BJ (cell line): ENCODE measurements around the gene ATP5MC3. TPM values are rescaled to one million over a fixed set of nuclear protein-coding genes. Genes with fewer than 3 reads are reported as not detected.

Experiments used
- CTCF ChIA-PET: fragments of 350-600 bp; formaldehyde crosslinking; extraction: SDS; loops from one replicate; lab custom pipeline; 2021; ENCODE audit warnings: antibody characterized with exemption, inconsistent platforms; lab: Yijun Ruan, JAX
- POLR2A ChIA-PET: fragments of 300-600 bp; sonication (Branson Sonifier 250); formaldehyde crosslinking; extraction: SDS; loops from one replicate; lab custom pipeline; 2021; ENCODE audit warnings: antibody characterized with exemption; lab: Charles Lee
- DNase-seq: peaks from one replicate; pipeline ENCODE4 v3.0.0-alpha.2; 2011; ENCODE audit warnings: low read depth
- H3K27me3 ChIP-seq: 2 replicates; pipeline ENCODE4 v1.6.0; 2011; ENCODE audit warnings: low read length; ENCODE audit not compliant: control insufficient read depth, insufficient read depth
- H3K36me3 ChIP-seq: 2 replicates; pipeline ENCODE4 v1.5.1; 2011; ENCODE audit warnings: low read length; ENCODE audit not compliant: control insufficient read depth, insufficient read depth
- H3K4me3 ChIP-seq: 2 replicates; pipeline ENCODE4 v1.5.1; 2011; ENCODE audit warnings: low read depth, mild to moderate bottlenecking, control low read depth, low read length
- polyA plus RNA-seq: library from polyadenylated mRNA; depleted of rRNA; stranded (reverse); fragments of >200 nt; gene quantifications from 2 replicates; pipeline ENCODE4 v1.2.3, GENCODE V29; 2011
- TF ChIP-seq, protein P1 (sequence below): IDR thresholded peaks from 2 replicates; pipeline ENCODE4 v1.5.1; 2011; ENCODE audit warnings: low read depth, mild to moderate bottlenecking, control low read depth, inconsistent platforms, low read length, moderate library complexity; ENCODE audit not compliant: insufficient read depth

ATP5MC3 gene
- polyA plus RNA-seq, 1 experiment, result 202 TPM

DNA sequence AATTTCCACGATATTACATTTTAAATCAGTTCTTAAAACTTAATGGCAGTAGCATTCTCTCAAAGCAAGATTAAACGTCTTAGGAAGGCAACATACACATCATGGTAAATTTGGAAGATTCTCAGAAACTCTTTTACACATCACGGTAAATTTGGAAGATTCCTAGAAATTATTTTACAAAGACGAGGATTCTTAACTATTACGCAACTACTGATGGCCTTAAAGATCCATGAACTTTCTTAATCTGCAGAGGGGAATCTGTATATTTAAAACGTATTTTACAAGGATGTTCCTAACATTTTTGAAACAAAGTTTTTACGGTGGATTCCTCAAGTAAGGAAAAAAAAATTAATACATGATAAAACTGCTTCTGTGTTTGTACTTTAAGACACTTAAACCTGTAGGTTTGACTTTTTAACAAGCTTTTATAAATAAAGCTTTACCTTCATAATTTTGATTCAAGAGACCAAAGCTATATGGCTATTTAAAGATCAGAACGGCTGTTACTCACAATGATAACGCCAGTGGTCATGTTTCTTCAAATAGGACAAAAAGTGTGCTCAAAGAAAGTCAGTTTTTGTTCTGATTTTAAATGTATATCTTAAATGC is 15.2 kb downstream of the ATP5MC3 start:
- TF ChIP-seq, protein P1, sequence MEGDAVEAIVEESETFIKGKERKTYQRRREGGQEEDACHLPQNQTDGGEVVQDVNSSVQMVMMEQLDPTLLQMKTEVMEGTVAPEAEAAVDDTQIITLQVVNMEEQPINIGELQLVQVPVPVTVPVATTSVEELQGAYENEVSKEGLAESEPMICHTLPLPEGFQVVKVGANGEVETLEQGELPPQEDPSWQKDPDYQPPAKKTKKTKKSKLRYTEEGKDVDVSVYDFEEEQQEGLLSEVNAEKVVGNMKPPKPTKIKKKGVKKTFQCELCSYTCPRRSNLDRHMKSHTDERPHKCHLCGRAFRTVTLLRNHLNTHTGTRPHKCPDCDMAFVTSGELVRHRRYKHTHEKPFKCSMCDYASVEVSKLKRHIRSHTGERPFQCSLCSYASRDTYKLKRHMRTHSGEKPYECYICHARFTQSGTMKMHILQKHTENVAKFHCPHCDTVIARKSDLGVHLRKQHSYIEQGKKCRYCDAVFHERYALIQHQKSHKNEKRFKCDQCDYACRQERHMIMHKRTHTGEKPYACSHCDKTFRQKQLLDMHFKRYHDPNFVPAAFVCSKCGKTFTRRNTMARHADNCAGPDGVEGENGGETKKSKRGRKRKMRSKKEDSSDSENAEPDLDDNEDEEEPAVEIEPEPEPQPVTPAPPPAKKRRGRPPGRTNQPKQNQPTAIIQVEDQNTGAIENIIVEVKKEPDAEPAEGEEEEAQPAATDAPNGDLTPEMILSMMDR, result no peak
- ChIA-PET CTCF (interaction anchor here (1.1 kb wide), 1 partner anchor 38 kb away, joined by 3 read pairs; no protein-coding TSS in a partner anchor), POLR2A (no interaction called here)
- Histone ChIP-seq H3K36me3 (no peaks in the 10 kb centered on the region), H3K27me3 (no peaks in the 10 kb centered on the region), H3K4me3 (peak overlapping the region; percentile 100)
- no peak for DNase-seq

DNA sequence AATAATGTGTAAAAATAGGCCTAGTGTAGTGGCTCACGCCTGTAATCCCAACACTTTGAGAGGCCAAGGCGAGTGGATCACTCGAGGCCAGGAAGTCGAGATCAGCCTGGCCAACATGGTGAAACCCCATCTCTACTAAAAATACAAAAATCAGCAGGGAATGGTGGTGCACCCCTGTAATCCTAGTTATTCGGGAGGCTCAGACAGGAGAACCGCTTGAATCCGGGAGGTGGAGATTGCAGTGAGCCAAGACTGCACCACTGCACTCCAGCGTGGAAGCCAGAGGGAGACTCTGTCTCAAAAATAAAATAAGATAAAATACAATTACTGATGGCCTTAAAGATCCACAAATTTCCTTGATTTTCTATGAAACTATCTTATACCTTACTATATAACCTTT is 17.3 kb downstream of the ATP5MC3 start:
- TF ChIP-seq, protein P1, result no peak
- Histone ChIP-seq H3K36me3 (no peaks in the 10 kb centered on the region), H3K4me3 (no peak overlapping the region), H3K27me3 (no peaks in the 10 kb centered on the region)
- CTCF ChIA-PET, result interaction anchor here (0.6 kb wide), 1 partner anchor 172 kb away, joined by 3 read pairs; no protein-coding TSS in a partner anchor
- no peak for DNase-seq
- POLR2A ChIA-PET, result no interaction called here

DNA sequence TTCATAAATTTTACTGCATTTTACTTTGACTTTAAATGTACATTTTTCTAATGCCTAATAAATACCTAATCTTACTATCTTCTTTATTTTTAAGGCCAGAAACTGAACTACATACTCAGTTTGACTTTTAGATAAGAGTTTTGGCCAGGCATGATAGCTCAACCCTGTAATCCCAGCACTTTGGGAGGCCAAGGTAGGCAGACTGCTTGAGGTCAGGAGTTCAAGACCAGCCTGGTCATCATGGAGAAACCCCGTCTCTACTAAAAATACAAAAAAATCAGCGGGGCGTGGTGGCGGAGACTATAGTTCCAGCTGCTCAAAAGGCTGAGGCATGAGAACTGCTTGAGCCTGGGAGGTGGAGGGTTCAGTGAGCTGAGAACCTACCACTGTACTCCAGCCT is 22.6 kb downstream of the ATP5MC3 start:
- Histone ChIP-seq H3K27me3 (no peaks in the 10 kb centered on the region), H3K36me3 (no peaks in the 10 kb centered on the region), H3K4me3 (no peak overlapping the region)
- no peak for DNase-seq
- TF ChIP-seq, protein P1, result no peak
- ChIA-PET CTCF (interaction anchor here (0.7 to 1.2 kb wide), 2 partner anchors 9 to 16 kb away, joined by 3 to 5 read pairs; no protein-coding TSS in a partner anchor), POLR2A (no interaction called here)

DNA sequence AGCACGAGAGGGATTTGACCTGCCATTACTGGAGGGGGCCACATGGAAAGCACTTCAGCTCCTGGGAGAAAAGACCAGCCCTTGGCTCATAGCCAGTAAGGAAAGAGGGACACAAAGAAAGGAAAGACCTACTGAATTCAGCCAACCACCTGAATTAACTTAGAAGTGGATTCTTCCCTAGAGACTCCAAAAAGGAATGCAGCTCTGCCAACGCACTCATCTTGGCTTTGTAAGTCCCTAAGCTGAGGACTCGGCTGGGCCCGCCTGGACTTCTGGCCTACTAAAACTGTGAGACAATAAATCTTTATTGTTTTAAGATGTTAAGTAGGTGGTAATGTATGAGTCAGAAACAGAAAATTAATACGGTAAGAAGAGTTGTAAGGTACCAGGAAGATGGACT is 25.0 kb downstream of the ATP5MC3 start:
- POLR2A ChIA-PET, result no interaction called here
- DNase-seq, result no peak
- Histone ChIP-seq H3K27me3 (no peaks in the 10 kb centered on the region), H3K4me3 (no peak overlapping the region), H3K36me3 (no peaks in the 10 kb centered on the region)
- CTCF ChIA-PET, result no interaction called here
- TF ChIP-seq, protein P1, result no peak

DNA sequence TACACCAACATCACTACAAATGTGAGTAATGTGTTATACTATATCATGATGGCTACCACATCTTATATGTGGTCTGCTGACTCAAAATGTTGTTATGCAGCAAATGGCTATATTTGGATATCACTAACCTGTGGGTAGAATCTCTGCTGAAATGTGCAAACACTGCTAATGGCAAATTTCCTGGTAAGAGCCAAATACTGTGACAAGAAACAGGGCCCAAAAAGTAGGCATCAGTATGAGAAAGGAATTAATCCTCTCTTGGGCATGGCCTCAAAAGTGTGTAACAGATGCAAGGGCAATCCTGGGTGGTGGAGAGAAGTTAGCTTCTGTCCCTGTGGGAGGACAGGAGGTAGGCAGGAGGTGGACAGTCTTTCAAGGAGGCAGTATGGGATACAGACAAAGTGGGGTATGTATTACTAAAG is 26.8 kb downstream of the ATP5MC3 start:
- no peak for DNase-seq
- ChIA-PET POLR2A (no interaction called here), CTCF (interaction anchor here (1.3 kb wide), 1 partner anchor 943 kb away, joined by 3 read pairs; no protein-coding TSS in a partner anchor)
- Histone ChIP-seq H3K27me3 (no peaks in the 10 kb centered on the region), H3K4me3 (no peak overlapping the region), H3K36me3 (no peaks in the 10 kb centered on the region)
- TF ChIP-seq, protein P1, result no peak
